A673 (cell line): ENCODE measurements around the gene ARHGAP26.

Experiments
- EZH2 ChIP-seq: fragments of 200-600 bp; sonication (generic); IDR thresholded peaks from 2 replicates; pipeline ENCODE4 v1.6.1; 2017; ENCODE audit warnings: borderline replicate concordance, low read depth, mild to moderate bottlenecking, mixed read lengths, antibody characterized with exemption, low read length; ENCODE audit not compliant: poor library complexity, severe bottlenecking
- TF ChIP-seq, protein P1 (sequence below): fragments of 300-800, 200-600 bp; sonication (generic); conservative IDR thresholded peaks from 2 replicates; pipeline ENCODE4 v1.5.1; 2017; ENCODE audit warnings: low read depth, mild to moderate bottlenecking, antibody characterized with exemption, low read length, moderate library complexity, mixed read lengths

DNA sequence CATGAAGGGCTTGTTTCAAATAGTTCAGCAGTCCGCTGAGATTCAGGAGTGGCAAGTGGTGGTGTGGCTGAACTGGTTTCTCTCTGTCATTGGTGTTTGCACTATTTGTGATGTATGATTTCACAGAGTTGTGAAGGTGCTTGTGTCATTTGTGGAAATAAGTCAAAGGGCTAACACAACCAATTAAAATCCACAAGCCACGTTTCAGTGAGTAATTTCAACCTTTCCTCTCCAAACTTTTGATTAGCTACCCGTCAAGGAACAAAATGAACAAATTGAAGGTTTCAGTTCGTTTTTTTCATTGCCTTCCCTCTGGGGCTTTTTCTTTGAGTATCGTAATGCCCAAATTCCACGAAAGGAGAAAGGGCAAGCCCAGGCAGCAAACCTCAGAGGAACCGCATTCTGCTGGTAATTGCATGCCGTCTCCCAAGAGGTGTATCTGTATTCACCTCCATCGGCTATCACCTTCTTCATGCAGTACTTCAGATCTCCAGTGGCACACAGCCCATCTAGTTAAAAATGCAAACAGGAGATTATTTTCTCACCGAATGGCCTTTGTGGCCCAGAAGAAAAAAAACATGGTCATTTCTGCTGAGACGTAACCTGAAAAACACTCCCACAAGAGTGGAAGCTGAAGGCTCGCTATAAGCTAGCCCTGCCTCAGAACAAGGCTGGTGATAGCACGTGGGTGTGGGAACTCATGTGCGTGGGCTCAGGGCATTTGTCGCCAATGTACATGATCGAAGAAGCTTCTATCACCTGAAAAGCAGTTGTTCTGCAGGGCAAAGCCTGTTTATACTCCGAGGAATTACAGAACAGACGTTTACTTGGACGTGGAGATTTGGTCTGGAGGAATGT lies 436.2 kb downstream of the ARHGAP26 start:
- TF ChIP-seq, protein P1, sequence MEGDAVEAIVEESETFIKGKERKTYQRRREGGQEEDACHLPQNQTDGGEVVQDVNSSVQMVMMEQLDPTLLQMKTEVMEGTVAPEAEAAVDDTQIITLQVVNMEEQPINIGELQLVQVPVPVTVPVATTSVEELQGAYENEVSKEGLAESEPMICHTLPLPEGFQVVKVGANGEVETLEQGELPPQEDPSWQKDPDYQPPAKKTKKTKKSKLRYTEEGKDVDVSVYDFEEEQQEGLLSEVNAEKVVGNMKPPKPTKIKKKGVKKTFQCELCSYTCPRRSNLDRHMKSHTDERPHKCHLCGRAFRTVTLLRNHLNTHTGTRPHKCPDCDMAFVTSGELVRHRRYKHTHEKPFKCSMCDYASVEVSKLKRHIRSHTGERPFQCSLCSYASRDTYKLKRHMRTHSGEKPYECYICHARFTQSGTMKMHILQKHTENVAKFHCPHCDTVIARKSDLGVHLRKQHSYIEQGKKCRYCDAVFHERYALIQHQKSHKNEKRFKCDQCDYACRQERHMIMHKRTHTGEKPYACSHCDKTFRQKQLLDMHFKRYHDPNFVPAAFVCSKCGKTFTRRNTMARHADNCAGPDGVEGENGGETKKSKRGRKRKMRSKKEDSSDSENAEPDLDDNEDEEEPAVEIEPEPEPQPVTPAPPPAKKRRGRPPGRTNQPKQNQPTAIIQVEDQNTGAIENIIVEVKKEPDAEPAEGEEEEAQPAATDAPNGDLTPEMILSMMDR, result no peak
- no peak for TF ChIP-seq EZH2
